Renal cortex interstitium (tissue), 15 donors: ENCODE measurements around the gene RRAS. TPM values are rescaled to one million over a fixed set of nuclear protein-coding genes. Genes with fewer than 3 reads are reported as not detected.

Source experiments
- DNase-seq, 11 donors: peaks; one replicate each; pipeline ENCODE4 v3.0.0-alpha.2; 2013; ENCODE audit warnings: low read depth in 9 of 11, low spot score in 4 of 11; ENCODE audit errors: extremely low read depth in 1 of 11
- long read RNA-seq, 16 experiments: transcript quantifications; one replicate each; lab custom pipeline, GENCODE V29; 2026
- polyA plus RNA-seq, 3 donors: library from polyadenylated mRNA; unstranded; fragments of 120-200 nt; gene quantifications; one replicate each; pipeline ENCODE4 v1.2.1, GENCODE V29; 2013; ENCODE audit not compliant: insufficient read length in 3 of 3

Gene RRAS
- polyA plus RNA-seq, result 10 to 100 TPM; 20.6 to 28.9 (median 24.9) TPM
- long read RNA-seq, donor 1, transcript RRAS-201 (6 exons, 1,044 nt), result major isoform, 13 of 13 reads
- long read RNA-seq, donor 1, partial matches to known transcripts, result 0 of 13 reads
- long read RNA-seq, donor 1, other reads (novel, unspliced or antisense), result 0 of 13 reads
- long read RNA-seq, donor 2, transcript RRAS-201 (6 exons, 1,044 nt), result major isoform, 15 of 32 reads
- long read RNA-seq, donor 2, partial matches to known transcripts, result 17 of 32 reads
- long read RNA-seq, donor 2, other reads (novel, unspliced or antisense), result 0 of 32 reads
- long read RNA-seq, donor 3, transcript RRAS-201 (6 exons, 1,044 nt), result major isoform, 25 of 25 reads
- long read RNA-seq, donor 3, partial matches to known transcripts, result 0 of 25 reads
- long read RNA-seq, donor 3, other reads (novel, unspliced or antisense), result 0 of 25 reads
- long read RNA-seq, donor 4, transcript RRAS-201 (6 exons, 1,044 nt), result major isoform, 14 of 14 reads
- long read RNA-seq, donor 4, partial matches to known transcripts, result 0 of 14 reads
- long read RNA-seq, donor 4, other reads (novel, unspliced or antisense), result 0 of 14 reads
- long read RNA-seq, donor 5, transcript RRAS-201 (6 exons, 1,044 nt), result major isoform, 31 of 31 reads
- long read RNA-seq, donor 5, partial matches to known transcripts, result 0 of 31 reads
- long read RNA-seq, donor 5, other reads (novel, unspliced or antisense), result 0 of 31 reads
- long read RNA-seq, donor 6, transcript RRAS-201 (6 exons, 1,044 nt), result major isoform, 14 of 14 reads
- long read RNA-seq, donor 6, partial matches to known transcripts, result 0 of 14 reads
- long read RNA-seq, donor 6, other reads (novel, unspliced or antisense), result 0 of 14 reads
- long read RNA-seq, donor 7, transcript RRAS-201 (6 exons, 1,044 nt), result major isoform, 25 of 25 reads
- long read RNA-seq, donor 7, partial matches to known transcripts, result 0 of 25 reads
- long read RNA-seq, donor 7, other reads (novel, unspliced or antisense), result 0 of 25 reads
- long read RNA-seq, donor 8, transcript RRAS-201 (6 exons, 1,044 nt), result major isoform, 22 of 22 reads
- long read RNA-seq, donor 8, partial matches to known transcripts, result 0 of 22 reads
- long read RNA-seq, donor 8, other reads (novel, unspliced or antisense), result 0 of 22 reads
- long read RNA-seq, donor 9, transcript RRAS-201 (6 exons, 1,044 nt), result major isoform, 25 of 25 reads
- long read RNA-seq, donor 9, partial matches to known transcripts, result 0 of 25 reads
- long read RNA-seq, donor 9, other reads (novel, unspliced or antisense), result 0 of 25 reads
- long read RNA-seq, donor 10, transcript RRAS-201 (6 exons, 1,044 nt), result major isoform, 13 of 13 reads
- long read RNA-seq, donor 10, partial matches to known transcripts, result 0 of 13 reads
- long read RNA-seq, donor 10, other reads (novel, unspliced or antisense), result 0 of 13 reads
- long read RNA-seq, donor 11, transcript RRAS-201 (6 exons, 1,044 nt), result major isoform, 15 of 60 reads
- long read RNA-seq, donor 11, partial matches to known transcripts, result 45 of 60 reads
- long read RNA-seq, donor 11, other reads (novel, unspliced or antisense), result 0 of 60 reads
- long read RNA-seq, donor 12, transcript RRAS-201 (6 exons, 1,044 nt), result major isoform, 7 of 7 reads
- long read RNA-seq, donor 12, partial matches to known transcripts, result 0 of 7 reads
- long read RNA-seq, donor 12, other reads (novel, unspliced or antisense), result 0 of 7 reads
- long read RNA-seq, donor 13, transcript RRAS-201 (6 exons, 1,044 nt), result major isoform, 46 of 46 reads
- long read RNA-seq, donor 13, partial matches to known transcripts, result 0 of 46 reads
- long read RNA-seq, donor 13, other reads (novel, unspliced or antisense), result 0 of 46 reads
- long read RNA-seq, donor 14, transcript RRAS-201 (6 exons, 1,044 nt), result major isoform, 25 of 25 reads
- long read RNA-seq, donor 14, partial matches to known transcripts, result 0 of 25 reads
- long read RNA-seq, donor 14, other reads (novel, unspliced or antisense), result 0 of 25 reads
- long read RNA-seq, donor 15, transcript RRAS-201 (6 exons, 1,044 nt), result major isoform, 13 of 13 reads
- long read RNA-seq, donor 15, partial matches to known transcripts, result 0 of 13 reads
- long read RNA-seq, donor 15, other reads (novel, unspliced or antisense), result 0 of 13 reads
- long read RNA-seq, donor 16, transcript RRAS-201 (6 exons, 1,044 nt), result major isoform, 45 of 45 reads
- long read RNA-seq, donor 16, partial matches to known transcripts, result 0 of 45 reads
- long read RNA-seq, donor 16, other reads (novel, unspliced or antisense), result 0 of 45 reads

- DNase-seq, result peak; percentile 98 to 100 (median 100)
Measured at GRCh38 chr19:49640113-49640898, at the start of gene RRAS. Gene RRAS, minus strand, starts transcription at chr19:49640143. Its CDS starts 45 bp downstream, at chr19:49640098.

GRCh38 chr19:49689133-49690078 lies 49.5 kb upstream of the RRAS start, which contains the start of gene ADM5:
Gene ADM5, plus strand, starts transcription at chr19:49689594. Its CDS starts 244 bp downstream, at chr19:49689838.
- no peak for DNase-seq

- DNase-seq, result no peak
Measured at GRCh38 chr19:49688531-49689132, 48.7 kb upstream of the RRAS start.

- DNase-seq, result no peak
Measured at GRCh38 chr19:49687566-49688316, 47.8 kb upstream of the RRAS start.

- DNase-seq, result no peak
Measured at GRCh38 chr19:49687150-49687549, 47.2 kb upstream of the RRAS start.

GRCh38 chr19:49686503-49687088 lies 46.7 kb upstream of the RRAS start:
- no peak for DNase-seq

GRCh38 chr19:49685845-49686332 lies 45.9 kb upstream of the RRAS start:
- no peak for DNase-seq

GRCh38 chr19:49684983-49685553 lies 45.1 kb upstream of the RRAS start:
- DNase-seq, result no peak

GRCh38 chr19:49684251-49684982 lies 44.5 kb upstream of the RRAS start:
- DNase-seq, result no peak

- no peak for DNase-seq
Measured at GRCh38 chr19:49683814-49684250, 43.9 kb upstream of the RRAS start.

- DNase-seq, result no peak
Measured at GRCh38 chr19:49682274-49682673, 42.3 kb upstream of the RRAS start.

GRCh38 chr19:49681830-49682229 lies 41.9 kb upstream of the RRAS start:
- no peak for DNase-seq
